ENCODE measurements around the gene AQP6.

Gene AQP6

DNA sequence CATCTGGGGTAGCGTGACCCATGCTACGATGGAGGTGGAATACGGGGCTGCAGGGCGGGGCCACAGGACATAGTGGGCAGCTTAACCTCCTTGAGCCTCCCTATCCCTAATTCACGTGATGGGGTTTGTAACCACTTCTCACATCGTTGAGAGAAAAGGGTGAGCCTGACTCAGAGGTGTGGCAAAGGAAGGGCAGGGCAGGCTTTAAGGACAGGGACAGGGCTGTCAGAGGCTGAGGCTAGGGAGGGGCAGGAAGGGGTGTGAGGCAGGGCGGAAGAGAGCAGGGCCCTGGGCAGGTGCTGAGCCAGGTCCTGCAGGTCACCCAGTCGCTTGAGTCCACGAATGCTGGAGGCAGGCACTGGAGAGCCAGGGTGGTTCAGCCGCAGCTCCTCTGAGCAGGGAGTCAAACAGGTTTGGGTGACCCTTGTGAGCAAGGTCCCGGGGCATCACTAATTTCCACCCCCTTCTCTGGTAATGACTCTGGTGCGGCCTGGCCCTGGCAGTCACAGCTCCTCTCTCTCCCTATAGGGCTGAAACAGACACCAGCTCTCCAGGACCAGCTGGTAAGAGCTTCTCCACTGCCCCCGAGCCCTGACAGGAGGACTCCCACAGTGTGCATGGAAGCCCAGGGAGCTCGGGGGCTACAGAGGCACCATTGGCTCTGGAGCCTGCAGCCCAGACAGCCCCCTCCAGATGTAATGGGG lies 29.7 kb upstream of the AQP6 start:
- no peak for DNase-seq

DNA sequence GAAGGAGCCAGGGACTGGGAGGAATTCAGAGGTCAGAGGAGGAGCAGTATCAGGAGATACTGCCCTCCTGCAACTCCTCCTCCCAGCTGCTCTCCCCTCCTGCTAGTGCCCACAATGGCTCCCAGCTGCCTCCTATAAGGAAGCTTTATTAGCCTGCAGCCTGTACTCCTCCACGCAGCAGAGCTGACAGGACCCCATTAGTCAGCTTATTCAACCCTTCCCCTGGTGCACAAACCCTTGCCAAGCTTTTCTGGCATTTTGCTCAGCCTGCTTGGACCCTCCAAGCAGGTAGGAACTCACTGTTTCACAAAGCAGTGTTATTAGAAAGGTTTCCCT lies 29.2 kb upstream of the AQP6 start:
- DNase-seq: no peak

GRCh38 chr12:49944046-49944445 lies 28.7 kb upstream of the AQP6 start:
- DNase-seq: no peak

DNA sequence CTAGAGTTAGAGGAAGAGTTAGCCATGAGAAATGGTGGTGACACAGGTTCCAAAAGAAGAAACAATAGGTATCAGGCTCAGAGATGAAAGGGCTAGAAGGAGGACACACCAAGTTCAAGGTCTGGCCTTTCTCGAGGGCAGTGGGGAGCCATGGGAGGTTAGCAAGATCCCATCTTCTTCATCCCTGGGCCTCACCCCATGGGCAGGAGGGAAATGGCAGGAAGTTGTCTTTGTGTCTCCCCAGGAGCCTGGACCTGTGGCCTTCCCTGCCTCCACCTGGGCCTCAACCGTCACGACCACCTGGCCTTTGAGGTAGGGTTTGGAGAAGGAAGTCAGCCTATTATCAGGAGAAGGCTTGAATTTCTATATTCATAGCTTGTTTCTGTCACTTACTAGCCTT lies 28.0 kb upstream of the AQP6 start:
- DNase-seq: no peak

GRCh38 chr12:49945394-49946080 lies 27.2 kb upstream of the AQP6 start:
- peak in 55 of 58 donors; percentile 9 to 85 (median 54) for DNase-seq

GRCh38 chr12:49946086-49946485 lies 26.7 kb upstream of the AQP6 start:
- no peak for DNase-seq

DNA sequence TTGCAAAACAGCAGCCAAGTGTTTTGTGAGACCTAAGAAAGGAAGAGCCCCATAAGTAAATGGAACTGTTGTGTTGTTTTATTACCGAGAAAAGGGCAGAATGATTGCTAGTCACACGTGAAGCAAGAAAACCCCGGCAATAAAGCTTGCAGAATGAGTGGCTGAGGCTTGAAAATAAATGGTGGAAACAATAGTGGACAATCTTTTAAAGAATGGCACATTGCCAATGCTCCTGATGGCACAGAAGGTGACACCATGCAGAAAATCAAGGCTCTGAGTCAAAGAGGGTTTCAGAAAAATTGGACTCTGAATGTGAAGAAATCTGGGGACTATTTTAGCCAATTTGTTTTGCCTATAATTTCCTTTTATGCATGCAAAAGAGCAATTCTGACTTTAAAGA lies 26.2 kb upstream of the AQP6 start:
- no peak for DNase-seq

DNA sequence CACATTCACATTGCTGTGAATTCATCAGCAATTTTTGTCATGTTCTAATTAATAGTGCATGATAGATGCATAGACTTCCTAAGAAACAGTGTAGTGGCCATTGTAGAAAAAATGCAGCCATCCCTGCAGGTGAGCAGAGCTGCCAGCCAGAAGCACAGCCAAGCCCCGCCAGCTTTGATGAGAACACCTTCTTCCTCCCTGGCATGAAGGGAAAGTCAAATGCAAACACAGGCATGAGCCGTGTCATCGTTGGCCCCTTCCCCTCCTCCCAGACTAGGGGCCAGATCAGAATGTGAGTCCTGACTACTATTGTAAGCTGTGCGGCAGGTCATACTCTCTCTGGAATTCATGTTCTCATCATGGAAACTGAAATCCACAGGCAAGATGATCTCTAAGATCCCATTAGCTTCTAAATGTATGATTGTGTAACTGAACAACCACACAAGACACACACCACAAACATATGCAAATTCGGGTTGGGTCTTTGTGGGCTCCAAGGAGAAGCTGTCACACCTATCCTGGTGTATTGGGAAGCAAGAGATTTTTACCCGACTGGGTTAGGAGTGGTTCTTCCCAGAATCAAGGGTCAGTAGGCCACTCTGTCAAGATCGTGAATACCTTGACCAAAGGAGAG lies 25.0 kb upstream of the AQP6 start:
- no peak for DNase-seq

DNA sequence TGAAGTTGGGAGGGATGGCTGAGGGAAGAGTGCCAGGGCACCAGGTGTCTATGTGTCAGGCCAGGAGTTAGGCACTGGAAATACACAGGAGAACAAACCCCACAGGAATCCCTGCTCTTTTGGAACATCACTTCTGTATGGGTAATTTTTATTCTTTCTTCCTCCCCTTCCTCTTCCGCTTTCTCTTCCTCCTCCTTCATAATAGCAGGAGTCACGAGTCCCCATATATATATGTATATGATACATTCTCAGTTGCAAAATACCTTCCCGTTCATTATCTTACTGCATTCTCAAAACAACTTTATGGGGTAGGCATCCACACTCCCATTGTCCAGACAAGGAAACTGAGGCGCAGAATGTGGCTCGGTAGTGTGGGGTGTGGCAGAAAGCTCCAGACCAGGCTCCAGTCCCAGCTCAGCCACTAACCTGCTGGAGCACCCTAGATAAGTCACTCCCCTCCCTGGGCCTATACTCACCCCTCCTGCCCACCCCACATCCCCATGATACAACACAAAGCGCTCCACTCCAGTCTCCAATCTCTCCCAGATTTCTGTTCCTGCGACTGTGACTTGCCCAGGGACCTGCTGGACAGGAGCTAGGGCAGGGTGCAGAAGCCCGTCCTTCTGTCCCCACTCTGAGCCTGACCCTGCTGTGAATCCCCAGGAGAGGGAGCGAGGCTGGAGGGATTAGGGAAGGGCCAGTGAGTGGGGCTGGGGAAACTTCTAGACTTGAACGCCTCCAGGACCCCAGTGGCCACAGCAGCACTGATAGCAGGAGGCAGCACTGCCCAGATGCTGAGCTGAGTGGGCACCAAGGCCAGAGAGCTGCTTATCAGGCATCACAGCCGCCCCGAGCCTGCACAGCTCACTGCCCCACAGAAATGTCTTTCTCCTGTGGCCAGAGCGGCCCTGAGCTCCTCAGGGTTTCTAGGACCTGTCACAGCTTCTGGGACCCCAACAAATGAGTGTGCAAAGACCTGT lies 23.6 kb upstream of the AQP6 start:
- no peak for DNase-seq

DNA sequence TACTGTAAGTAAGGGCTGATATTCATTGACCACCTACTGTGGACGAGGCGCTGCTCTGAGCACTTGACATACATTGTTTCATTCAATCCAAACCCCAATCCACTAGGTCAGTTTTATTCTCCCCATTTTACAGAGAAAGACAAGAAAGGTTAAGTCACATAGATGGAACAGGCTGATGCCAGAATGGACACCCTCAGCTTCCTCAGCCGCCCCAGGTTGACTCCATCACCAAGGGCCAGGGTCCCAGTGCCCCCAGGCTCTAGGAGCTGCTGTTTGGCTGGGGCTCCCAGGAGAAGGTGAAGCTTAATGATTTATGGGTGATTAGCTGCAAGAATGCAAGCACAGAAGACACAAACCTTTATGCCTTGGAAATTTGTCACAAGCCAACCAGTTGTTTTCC lies 22.9 kb upstream of the AQP6 start:
- no peak for DNase-seq

- no peak for DNase-seq
These were observed 22.2 kb upstream of the AQP6 start, which contains the start of gene AQP2 for GRCh38 chr12:49950273-49951251. Gene AQP2 (plus strand): TSS chr12:49950737. CDS start chr12:49950831, 94 bp downstream.

DNA sequence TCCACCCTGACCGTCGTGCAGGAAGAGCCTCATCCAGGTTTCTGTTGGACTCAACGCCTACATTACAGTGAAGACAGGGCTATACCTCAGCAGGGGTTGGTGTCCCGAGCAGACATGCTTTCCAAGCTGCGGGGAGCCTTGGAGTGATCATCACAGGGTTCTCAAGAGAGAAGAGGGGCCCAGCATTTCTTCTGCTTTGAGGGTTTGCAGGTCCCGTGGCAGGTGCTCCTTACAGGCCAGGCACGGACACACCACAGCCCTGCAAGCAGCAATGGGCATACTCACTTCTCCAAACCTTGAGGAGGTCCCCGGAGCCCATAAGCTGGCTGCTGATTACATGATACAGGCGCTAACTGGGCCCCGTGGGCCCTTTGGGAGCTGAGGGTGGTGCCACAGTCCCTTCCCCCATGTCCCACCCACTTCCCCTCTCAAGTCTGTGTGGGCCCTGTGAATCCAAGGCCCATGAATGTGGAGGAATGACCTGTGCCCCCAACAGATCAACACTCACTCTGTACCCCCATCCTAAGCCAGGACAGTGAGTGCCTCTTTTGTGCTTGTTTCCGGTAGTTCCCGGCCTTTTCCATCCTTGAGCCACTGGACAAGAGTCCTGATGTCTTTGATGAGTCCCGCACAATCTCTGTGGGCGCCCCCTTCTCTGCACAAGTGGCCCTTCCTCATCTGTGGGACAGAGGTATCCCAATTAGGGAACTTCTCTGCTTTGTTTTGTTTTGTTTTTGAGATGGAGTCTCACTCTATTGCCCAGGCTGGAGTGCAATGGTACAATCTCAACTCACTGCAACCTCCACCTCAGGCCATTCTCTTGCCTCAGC lies 21.1 kb upstream of the AQP6 start:
- no peak for DNase-seq

DNA sequence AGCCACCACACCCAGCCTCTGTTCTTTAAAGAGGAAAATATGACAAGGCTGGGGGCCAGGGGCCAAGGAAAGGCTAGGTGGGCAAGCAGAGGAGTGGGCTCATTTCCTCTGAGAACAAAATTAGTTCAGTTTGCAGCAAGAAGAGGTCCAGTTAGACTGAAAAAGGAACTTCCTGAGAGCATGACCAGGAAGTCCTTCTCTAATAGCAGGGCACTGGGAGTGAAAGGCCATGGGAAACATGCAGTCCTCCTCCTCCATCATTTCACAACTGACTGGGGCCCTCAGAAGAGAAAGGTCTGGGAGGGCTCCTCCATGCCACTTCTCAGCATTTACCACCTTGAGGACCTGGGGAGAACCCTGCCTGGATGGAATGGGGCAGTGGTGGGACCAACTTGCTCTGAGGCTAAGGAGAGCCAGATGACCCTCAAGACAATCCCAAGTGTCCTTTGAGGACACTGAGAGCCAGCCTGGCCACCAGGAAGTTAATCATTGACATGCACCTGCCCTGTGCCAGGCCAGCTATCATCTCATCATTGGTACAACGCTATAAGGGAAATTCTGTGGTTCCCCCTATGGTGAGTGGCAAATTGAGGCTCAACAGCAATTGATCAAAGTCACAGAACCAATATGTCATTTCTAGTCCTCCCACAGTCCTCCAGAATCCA lies 20.2 kb upstream of the AQP6 start:
- DNase-seq: no peak

DNA sequence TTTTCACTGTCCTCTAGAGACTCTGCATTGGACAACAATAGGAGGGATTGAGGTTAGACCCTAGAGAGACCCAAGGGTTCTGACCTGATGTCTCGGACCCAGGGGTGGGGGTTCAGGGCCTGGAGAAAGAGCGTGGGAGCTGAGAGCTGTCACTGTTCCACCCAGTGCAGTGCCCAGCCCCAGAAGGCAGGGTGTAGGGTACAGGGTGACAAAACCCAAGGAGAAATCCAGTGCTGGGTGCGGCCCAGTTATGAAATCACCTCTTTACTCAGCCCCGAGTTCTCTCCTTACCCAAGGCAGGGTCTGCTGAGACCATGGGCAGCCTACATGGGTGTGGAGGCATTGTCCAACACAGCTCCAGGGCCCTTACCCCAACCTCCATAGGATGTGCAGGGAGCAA lies 19.6 kb upstream of the AQP6 start:
- DNase-seq: no peak

- DNase-seq: no peak
These were observed 18.5 kb upstream of the AQP6 start for GRCh38 chr12:49953961-49954846.

DNA sequence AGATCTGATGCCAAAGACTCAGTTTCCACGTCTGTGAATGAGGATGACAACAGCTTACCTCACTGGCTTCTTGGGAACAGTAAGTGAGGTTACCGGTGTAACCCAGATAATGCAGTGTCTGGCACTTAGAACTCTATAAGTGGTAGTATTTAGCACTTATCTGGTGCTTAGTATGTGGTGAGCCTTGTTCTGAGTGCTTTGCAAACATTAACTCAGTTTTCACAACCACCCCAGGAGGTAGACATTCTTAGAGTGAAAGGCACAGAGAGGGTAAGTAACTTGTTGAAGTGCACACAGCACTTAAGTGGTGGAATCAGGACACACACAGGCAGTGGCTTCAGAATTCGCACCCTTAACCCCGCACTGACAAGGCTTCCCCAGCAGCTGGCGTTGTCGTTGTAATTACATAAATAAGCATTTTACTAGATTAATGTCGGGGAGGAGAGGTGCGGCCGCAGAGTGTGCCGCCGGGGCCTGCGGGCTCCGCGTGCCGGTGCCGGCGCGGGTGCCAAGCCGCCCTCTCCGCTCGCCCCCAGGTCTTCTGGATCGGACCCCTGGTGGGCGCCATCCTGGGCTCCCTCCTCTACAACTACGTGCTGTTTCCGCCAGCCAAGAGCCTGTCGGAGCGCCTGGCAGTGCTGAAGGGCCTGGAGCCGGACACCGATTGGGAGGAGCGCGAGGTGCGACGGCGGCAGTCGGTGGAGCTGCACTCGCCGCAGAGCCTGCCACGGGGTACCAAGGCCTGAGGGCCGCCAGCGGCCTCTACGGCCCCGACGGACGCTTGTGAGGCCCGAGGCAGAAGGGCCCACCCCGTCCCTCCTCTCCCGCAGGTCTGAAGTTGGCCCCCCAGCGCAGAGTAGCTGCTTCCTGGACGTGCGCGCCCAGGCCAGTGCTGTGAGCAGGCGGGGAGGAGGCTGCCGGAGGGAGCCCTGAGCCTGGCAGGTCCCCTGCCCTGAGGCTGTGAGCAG lies 17.6 kb upstream of the AQP6 start:
- DNase-seq: no peak

All from anterior cingulate cortex (tissue), 58 donors.